HG03175 (cell line): Measurements from ENCODE around the gene NDRG3.
"Not testable (repeated sequence)": the region's sequence is repeated elsewhere in the genome, so short reads cannot be mapped to it uniquely, and the experiment has no call there.

ENCODE experiments used
- ATAC-seq: cut with Tn5 transposase; IDR thresholded peaks from one replicate; pipeline ENCODE4 v1.9.1; 2021; ENCODE audit warnings: mild to moderate bottlenecking, moderate library complexity; ENCODE audit not compliant: unreplicated experiment

The NDRG3 gene

DNA sequence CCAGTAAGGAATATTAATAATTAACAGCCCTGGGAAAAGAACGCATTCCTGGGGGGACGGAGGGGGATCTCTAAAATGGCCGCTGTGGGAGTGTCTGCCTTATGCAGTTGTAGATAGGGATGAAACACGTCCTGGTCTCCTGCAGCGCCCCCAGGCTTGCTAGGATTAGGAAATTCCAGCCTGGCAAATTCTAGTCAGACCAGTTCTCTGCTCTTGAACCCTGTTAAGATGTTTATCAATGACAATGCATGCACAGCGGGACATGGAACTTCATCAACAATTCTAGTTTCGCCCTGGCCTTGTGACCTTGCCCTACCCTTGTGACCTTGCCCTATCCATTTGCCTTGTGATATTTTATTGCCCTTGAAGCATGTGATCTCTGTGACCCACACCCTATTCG is 50.4 kb downstream of the NDRG3 start:
- ATAC-seq: not testable (repeated sequence)

DNA sequence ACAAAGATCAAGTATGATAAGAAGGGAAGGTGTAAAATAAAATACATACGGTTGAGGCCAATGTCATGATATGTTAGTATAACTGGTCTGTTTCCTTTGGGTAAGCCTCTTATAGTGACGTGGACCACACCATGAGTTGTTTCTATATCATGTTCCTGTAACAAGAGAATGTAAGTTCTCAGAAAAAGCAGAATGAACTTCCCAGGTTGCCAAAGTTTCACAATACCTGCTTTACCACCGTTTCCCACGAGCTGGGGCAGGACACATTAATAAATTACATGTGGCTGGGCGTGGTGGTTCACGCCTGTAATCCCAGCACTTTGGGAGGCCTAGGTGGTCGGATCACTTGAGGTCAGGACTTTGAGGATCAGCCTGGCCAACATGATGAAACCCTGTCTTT is 57.3 kb downstream of the NDRG3 start:
- no peak for ATAC-seq

DNA sequence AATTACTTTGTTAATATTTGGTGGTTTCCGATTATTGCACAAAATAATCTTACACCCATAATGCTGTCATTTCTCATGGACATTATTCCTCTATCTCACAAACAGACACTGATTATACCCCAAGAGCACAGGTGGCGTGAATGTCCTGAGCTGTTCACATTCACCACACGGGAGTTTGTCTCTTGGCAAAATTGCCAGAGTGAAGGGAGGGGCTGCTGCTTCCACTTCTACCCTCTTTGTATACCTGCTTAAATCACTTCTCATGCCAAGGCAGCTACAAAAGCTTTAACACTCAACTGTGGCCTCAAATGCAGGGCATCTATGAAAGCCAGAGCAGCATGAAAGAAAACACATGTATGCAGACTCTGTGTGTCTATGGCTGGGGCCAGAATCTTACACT is 58.0 kb downstream of the NDRG3 start:
- no peak for ATAC-seq

DNA sequence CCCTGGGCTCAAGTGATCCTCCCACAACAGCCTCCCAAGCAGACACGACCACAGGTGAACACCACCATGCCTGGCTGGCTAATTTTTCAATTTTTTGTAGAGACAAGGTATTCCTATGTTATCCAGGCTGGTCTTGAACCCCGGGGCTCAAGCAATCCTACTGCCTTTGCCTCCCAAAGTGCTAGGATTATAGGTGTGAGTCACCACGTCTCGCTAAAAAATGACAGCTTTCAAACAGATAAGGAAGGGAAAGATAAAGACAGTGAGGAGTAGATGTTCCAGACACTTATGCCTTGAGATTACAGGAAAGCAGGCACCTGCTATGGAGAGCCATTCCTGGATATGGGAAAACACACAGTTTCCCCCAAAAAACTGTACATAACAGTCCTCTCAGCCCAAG is 58.9 kb downstream of the NDRG3 start:
- ATAC-seq: no peak

DNA sequence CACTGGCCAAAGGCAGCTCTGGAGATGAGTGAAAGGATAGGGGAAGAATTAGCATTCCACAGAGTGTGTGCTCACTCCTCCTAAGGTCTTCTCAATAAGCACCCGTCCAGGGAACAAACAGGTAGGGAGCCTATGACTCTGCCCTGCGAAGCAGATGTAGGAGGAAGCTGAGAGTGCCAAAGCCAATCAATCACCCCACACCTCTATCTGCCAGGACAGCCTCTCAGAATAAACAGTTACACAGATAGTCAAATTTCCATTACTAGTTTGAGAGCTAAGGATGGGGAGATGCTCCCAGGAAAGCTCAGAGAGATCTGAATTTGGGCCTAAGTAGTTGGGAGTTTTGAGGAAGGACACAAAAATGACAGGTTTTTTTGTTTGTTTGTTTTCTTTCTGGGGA is 59.4 kb downstream of the NDRG3 start:
- ATAC-seq: no peak

DNA sequence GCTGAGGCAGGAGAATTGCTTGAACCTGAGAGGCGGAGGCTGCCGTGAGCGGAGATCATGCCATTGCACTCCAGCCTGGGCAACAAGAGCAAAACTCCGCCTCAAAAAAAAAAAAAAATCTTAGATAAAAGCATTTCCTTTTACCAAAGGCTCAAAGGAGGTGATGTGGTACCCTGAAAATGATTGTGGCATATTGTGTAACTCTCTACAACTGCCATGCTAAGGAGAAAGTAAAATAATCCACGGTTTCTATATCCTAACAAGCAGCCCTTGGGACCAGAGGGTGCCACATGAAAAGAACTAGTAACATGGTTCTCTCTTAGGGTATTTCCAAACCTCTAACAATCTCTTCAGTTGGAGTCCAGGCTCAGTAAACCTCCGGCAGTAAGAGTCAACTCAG is 61.1 kb downstream of the NDRG3 start:
- ATAC-seq: no peak

DNA sequence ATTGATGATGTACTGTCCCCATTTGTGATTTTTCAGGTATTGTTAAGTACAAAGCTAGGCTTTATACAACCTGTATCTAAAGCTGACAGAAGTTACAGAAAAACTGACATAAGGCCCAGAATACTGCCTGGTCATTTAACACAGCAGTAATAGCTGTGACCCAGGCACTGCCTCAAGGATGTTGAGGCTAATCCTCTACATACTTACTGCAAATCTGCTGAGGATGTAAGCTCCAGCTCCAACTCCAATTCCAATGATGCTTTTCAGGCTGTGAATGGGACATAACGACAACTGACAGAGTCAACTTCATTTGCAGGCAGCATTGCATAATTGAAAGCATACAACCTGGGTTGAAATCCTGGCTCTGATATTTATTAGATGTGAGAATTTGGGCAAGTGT is 63.6 kb downstream of the NDRG3 start:
- ATAC-seq: no peak

DNA sequence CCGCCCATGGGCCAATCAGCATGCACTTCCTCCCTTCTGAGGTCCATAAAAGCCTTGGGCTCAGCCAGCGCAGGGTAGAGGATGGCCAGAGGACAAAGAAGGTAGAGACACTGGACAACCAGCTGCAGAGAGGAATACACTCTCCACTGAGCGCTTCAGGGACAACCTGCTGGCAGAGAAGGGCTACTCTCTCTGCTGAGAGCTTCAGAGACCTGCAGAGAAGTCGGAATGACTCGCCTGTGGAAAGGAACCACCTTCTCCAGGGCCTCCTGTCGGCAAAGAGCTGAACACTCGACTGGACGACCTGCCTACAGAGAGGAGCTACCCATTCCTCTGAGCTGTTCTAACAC is 68.5 kb downstream of the NDRG3 start:
- no peak for ATAC-seq

DNA sequence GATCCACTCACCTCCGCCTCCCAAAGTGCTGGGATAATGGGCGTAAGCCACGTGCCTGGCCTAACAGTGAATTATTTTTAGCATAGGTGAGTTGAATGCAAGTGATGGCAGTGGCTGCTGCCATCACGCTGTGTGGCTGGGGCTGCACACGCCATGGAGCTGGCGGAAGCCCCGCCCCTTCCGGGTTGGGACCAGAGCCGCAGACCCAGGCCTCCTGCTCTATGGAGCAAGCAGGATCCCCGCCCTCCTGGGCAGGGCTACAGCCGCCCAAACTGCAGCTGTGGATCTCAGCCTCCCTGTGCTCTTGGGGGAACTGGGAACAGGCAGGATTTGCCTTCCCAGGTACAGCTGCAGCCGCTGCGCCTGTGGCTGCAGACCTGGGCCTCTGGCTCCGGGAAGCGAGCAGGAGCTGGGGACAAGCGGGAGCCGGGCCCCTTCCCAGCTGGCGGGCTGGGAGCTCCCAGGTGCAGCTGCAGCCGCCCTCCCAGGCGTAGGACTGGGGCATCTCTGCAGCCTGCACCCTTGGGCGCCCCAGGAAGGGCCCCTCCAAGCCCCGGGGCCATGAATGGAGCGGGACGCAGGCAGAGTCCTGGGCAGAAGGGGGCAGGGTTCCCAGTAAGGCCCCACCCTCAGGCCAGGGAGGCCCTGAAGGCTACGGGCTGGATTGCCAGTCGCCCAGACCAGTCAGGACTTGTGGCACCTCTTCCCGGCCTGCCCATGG is 69.0 kb downstream of the NDRG3 start:
- ATAC-seq: no peak

DNA sequence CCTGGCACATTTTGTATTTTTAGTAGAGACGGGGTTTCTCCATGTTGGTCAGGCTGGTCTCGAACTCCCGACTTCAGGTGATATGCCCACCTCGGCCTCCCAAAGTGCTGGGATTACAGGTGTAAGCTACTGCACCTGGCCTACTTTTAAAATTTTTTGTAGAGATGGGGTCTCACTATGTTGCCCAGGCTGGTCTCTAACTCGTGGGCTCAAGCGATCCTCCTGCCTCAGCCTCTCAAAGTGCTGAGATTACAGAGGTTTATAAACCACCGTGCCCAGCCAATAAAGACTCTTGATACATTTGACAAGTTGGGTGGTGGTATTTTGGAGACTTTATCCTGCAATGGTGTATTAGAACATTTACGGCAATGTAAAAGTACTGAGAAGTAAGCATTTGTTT is 70.3 kb downstream of the NDRG3 start:
- ATAC-seq: not testable (repeated sequence)

DNA sequence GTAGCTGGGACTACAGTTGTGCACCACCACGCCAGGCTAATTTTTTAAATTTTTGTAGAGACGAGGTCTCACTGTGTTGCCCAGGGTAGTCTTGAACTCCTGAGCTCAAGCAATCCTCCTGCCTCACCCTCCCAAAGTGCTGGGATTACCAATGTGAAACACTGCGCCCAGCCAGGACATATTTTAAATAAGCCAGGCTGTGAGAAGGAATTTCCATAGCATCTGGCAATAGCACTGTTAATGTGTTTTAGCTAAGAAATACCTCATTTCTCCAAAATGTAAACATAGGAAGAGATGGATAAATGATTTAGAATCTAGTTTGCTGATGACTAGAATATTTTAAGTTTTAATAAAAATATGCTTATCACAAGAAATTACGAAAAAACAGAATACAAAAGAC is 72.9 kb downstream of the NDRG3 start:
- no peak for ATAC-seq

DNA sequence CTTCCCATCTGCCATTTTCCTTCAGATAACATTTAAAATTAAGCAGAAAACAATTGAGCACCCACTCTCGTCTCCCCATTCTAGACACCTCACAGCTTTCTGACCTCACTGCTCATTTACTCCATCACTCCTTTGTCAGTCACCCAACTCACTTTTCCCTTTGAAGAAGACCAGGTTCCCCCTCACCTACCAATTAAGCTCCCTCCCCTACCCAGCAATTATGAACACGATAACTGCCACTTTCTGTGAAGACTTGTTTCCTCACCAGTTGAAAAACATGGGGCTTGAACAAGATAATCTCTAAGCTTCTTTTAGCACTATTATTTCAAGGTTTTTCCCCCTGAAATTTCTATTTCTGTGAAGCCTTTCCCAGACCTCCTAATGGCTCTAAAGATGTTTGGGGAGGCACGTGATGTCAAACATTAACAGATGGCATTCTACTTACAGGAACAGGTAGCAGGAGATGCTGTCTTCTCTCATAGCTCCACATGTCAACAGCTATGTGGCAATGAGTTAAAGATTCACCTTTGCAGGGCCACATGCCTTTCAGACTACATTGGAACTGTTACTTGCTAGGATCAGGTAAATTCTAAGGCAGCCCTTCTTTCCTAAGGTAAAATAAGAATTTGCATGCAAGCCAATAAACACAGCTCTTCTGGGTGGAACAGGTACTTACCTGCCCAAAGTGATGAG is 75.1 kb downstream of the NDRG3 start:
- no peak for ATAC-seq

DNA sequence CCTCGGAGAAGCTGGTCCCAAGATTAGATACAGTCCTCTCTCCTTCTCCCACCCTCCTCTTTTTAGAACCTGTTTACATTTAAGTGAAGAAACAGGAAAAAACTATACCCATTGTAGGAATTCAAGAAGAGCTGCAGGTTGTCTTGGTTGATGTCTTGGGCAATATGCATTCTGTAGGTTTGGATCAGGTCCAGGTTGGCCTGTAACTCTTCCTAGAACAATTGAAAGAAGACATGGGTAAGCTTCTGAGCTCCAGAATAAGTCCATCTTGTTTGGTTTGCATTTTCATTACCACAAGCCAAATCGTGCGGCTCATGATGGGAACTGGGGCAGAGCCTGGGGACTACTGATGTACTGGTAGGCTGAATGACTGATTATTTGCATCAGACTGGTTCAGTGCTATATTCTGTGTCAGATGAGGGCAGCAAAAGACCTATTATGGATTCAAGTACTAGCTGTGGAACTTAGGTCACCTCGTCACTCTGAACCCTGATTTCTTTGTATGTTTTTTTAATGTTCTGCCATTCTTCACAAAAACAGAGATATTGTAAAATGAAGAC is 79.6 kb downstream of the NDRG3 start:
- no peak for ATAC-seq

DNA sequence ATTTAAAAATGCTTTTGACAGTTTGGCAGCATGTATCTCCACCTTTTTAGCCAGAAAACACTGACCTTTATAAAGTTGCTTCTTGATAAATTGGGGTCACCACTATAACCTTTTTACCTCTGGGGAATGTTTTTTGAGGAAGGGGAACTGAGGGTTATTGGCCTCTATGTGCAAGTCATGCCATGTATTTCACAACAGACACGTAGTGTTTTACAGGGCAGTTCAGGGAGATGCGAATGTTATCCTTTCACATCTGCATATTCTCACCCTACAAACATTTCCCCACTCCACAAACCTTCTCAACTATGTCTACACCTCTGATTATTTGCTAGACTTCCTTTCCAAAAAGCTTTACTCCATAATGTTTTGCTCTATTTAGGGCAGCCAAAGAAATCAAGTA is 82.9 kb downstream of the NDRG3 start:
- ATAC-seq: no peak

DNA sequence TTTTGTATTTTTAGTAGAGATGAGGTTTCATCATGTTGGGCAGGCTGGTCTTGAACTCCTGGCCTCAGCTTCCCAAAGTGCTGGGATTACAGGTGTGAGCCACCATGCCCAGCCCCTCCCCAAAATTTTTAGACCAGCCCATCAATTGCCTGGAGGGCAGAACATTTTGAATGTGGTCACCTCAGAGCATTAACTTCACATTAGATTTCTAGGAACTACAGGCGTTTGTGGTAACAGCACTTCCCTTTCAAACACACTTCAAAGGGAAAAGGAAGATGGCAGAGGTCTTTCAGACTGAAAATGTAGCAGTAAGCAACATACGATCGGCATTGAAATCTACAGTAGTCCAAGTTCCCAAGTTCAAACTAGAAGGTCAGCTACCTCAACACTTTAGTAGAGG is 87.6 kb downstream of the NDRG3 start:
- no peak for ATAC-seq

DNA sequence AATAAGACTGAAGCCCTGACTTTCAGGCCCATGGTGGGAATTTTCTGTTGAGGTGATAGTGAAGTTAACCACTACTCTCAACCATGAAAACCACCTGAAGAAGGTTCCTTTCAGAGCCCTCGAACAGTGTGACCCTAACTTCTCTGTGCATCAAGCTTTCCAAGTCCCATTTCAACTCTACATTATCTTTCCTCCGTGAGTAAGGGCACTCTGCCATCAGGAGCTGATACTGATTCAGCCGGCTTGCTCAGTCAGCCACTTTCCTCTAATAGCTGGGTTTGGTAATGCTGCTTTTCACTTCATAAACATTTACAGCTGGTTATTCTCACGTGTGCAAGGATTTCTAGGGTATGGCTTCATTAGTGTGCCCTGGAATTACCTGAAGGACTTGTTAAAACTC is 89.2 kb downstream of the NDRG3 start:
- ATAC-seq: no peak

DNA sequence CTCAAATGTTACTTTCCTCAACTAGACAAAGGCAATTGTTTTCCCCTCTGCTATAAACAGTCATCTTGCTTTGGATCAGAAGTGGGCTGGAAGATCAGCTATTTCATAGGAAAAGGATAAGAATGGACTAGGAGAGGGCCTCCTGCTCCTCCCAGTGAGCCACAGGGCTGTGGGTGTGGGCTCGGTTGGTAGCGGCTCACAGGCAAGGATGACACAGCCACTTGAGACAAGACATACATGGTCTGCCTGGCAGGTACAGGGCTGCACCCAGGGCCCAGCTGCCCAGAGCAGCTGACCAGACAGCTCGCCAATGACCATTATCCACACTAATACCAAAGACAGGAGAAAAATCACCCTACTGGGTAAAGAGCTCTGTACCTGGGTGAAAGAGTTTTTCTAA is 90.9 kb downstream of the NDRG3 start:
- no peak for ATAC-seq

DNA sequence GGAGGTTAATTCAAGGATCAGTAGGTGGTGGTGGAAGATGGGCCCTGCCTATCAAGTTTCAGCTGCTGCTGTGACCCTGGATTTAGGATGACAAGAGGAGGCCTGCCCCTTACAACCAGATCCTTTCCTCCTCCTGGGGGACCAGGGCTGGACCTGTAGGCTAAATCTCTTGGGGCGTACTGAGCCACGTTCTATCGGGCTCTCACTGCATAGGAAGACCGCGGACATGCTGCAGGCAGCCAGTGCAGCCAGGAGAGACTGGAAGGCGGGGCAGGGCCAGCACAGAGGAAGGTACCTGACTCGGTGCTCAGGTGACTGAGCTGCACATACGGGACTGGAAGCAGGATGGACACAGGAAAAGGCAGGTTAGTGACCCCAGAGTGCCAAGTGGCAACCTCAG is 91.4 kb downstream of the NDRG3 start:
- ATAC-seq: no peak

DNA sequence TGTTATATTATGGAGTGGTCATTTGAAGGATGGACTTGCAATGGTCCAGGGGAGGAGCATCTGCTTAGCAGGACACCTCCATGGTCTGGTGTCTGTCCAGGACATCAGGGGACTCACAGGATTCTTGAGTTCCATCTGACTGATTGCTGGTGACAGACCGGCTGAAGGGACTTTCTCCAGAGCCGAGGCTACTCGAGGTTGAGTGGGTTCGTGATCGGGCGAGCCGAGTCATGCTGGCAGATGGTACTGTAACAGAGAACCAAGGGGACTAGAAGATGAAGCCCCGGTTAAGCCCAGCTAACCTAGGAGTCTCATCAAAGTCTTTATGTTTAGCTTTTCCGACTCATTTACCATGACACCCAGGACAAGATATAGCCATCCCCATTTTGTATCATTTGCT is 92.4 kb downstream of the NDRG3 start:
- no peak for ATAC-seq

DNA sequence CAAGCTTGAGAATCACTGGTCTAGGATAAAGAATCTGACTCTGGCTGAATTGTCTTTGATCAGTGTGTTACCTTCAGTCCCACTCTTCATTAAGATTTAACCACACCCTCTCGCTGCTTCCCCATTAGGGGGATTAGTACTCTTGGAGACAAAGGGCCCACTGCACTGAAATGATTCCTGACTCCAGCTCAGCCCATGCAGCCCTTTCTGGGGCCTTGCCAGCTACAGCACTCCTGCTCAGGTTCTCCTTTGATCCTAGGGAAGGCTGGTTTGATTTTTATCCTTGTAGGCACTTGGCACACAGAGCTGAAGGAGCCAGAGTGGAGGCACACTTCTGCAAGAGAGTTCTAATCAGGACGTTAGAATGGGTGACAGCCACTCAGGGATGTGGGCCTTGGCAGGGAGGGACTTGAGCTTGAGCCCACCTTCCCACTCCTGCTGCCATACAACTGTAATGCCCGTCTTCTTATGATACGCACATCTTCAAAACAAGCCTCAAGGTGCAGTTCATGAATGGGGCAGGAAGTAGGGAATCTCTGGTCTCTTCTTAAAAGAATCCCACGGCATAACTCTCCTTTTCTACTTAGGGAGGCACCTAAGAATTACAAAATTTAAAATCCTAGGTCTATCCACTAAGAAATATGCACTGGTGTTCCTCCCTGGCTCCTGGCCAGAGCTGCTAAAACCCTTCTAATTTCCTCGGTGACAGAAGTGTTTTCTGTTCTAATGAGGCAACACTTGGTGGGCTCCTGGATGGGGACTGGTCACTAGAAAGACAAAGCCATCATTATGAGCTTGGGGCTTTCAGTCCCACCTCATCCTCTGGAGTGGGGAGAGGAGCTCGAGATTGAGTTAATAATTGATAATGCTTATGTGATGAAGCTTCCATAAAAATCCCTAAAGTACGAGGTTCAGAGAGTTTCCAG is 98.4 kb downstream of the NDRG3 start:
- no peak for ATAC-seq

DNA sequence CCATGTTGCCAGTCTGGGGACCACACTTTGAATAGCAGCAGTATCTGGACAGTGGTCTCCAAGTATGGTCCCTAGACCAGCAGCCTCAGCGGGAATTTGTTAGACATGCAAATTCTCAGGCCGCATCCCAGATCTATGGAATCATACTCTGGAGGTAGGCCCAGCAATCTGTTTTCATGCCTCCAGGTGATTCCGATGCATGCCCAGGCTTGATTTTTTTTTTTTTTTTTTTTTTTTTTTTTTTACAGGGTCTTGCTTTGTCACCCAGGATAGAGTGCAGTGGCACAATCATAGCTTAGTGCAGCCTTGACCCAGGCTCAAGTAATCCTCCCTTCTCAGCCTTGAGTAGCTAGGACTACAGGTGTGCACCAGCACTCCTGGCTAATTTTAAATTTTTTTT is 99.2 kb downstream of the NDRG3 start:
- no peak for ATAC-seq

DNA sequence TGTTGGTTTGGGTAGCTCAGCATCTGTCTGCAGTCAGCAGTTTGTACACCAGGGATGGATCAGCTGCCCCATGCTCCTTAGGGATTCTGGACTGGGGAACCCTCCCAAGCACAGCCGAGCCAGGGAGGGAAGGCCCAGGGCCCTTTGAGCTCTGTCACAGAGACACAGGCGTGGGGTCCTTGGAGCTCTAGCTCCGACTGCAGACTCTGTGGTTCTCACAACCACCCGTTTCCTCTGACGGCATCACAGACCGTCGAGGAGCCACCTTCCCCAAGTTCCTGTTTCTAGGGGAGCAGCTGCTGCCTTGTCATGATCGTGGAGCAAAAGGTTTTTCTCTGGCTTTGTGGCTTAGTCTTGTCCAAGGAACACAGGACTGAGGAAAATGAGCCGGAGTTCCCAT is 99.9 kb downstream of the NDRG3 start, which contains the start of gene SLA2:
SLA2 (minus strand) TSS at position 199 of the 400 bp plus-strand sequence. CDS start 4,861 bp downstream, outside the sequence.
- ATAC-seq: no peak
